IMR-90 (cell line): ENCODE data around the gene ZNF212. TPM values are rescaled to one million over a fixed set of nuclear protein-coding genes. Genes with fewer than 3 reads are reported as not detected.

ENCODE experiments used
- ATAC-seq: fragments of 200-7000 bp; cut with Tn5 transposase; 2 replicates; pipeline ENCODE4 v1.9.1; 2020; ENCODE audit warnings: low read depth, mild to moderate bottlenecking, moderate library complexity
- BruUV-seq: library from RNA; stranded (reverse); fragments of 400-500 nt; replicated peaks from 2 replicates; lab custom pipeline; 2021; lab: Mats Ljungman, UMichigan
- CTCF ChIA-PET: fragments of 300-600 bp; formaldehyde crosslinking; extraction: SDS; loops from one replicate; lab custom pipeline; 2021; ENCODE audit warnings: antibody characterized with exemption; lab: Yijun Ruan, JAX
- POLR2A ChIA-PET: fragments of 300-600 bp; sonication (Branson Sonifier 250); formaldehyde crosslinking; loops from one replicate; lab custom pipeline; 2022; ENCODE audit warnings: antibody characterized with exemption; ENCODE audit not compliant: unreplicated experiment; lab: Charles Lee
- DNase-seq: peaks from one replicate; pipeline ENCODE4 v3.0.0; 2013
- H2AFZ ChIP-seq: replicated peaks from 2 replicates; pipeline ENCODE3; 2013; ENCODE audit warnings: low read length, mild to moderate bottlenecking; ENCODE audit not compliant: poor library complexity
- H2AK5ac ChIP-seq: 2 replicates; pipeline ENCODE4 v1.6.1; 2013; ENCODE audit warnings: low read depth, low read length, inconsistent platforms
- H2AK9ac ChIP-seq: replicated peaks from 2 replicates; pipeline ENCODE3; 2013; ENCODE audit warnings: mild to moderate bottlenecking, low read depth, low read length, moderate library complexity; ENCODE audit not compliant: poor library complexity
- H2BK120ac ChIP-seq: 2 replicates; pipeline ENCODE4 v1.6.1; 2013; ENCODE audit warnings: low read depth, low read length, inconsistent platforms
- H2BK15ac ChIP-seq: 3 replicates; pipeline ENCODE4 v1.6.1; 2013; ENCODE audit warnings: low read depth, low read length, inconsistent platforms
- H2BK20ac ChIP-seq: 2 replicates; pipeline ENCODE4 v1.6.1; 2013; ENCODE audit warnings: low read depth, mild to moderate bottlenecking, inconsistent platforms, low read length, moderate library complexity
- H2BK5ac ChIP-seq: 2 replicates; pipeline ENCODE4 v1.6.1; 2013; ENCODE audit warnings: mild to moderate bottlenecking, low read depth, low read length, inconsistent platforms; ENCODE audit not compliant: poor library complexity, severe bottlenecking
- H3K14ac ChIP-seq: replicated peaks from 2 replicates; pipeline ENCODE4 v1.6.1; 2013; ENCODE audit warnings: low read depth, low read length, inconsistent platforms
- H3K18ac ChIP-seq: 2 replicates; pipeline ENCODE4 v1.6.1; 2013; ENCODE audit warnings: low read depth, low read length, control low read depth
- H3K23ac ChIP-seq: 2 replicates; pipeline ENCODE4 v1.6.1; 2013; ENCODE audit warnings: low read depth, low read length, inconsistent platforms
- H3K27ac ChIP-seq: 2 replicates; pipeline ENCODE4 v1.5.1; 2013; ENCODE audit warnings: mild to moderate bottlenecking, control low read depth, low read length; ENCODE audit not compliant: insufficient read depth
- H3K27me3 ChIP-seq: 2 replicates; pipeline ENCODE4 v1.6.1; 2013; ENCODE audit warnings: low read length; ENCODE audit not compliant: control insufficient read depth, insufficient read depth
- H3K36me3 ChIP-seq: 2 replicates; pipeline ENCODE4 v1.6.1; 2013; ENCODE audit warnings: low read length, mixed read lengths; ENCODE audit not compliant: control insufficient read depth, insufficient read depth
- H3K4ac ChIP-seq: 2 replicates; pipeline ENCODE4 v1.6.1; 2013; ENCODE audit warnings: low read depth, low read length, inconsistent platforms
- H3K4me1 ChIP-seq: 2 replicates; pipeline ENCODE4 v1.6.1; 2013; ENCODE audit warnings: low read length, mixed read lengths; ENCODE audit not compliant: control insufficient read depth, insufficient read depth
- H3K4me2 ChIP-seq: 2 replicates; pipeline ENCODE4 v1.6.1; 2013; ENCODE audit warnings: low read depth, mild to moderate bottlenecking, control low read depth, low read length, moderate library complexity
- H3K4me3 ChIP-seq: 2 replicates; pipeline ENCODE4 v1.5.1; 2013; ENCODE audit warnings: low read depth, mild to moderate bottlenecking, control low read depth, low read length, moderate library complexity; ENCODE audit not compliant: insufficient read depth
- H3K56ac ChIP-seq: 2 replicates; pipeline ENCODE4 v1.6.1; 2013; ENCODE audit warnings: low read length, inconsistent platforms; ENCODE audit not compliant: insufficient read depth; ENCODE audit errors: extremely low read depth
- H3K79me1 ChIP-seq, 2 experiments: 2 replicates each; pipeline ENCODE4 v1.6.1; 2013; ENCODE audit warnings: low read length in 2 of 2, inconsistent platforms in 1 of 2, low read depth in 1 of 2
- H3K9ac ChIP-seq: 2 replicates; pipeline ENCODE4 v1.6.1; 2013; ENCODE audit warnings: low read depth, low read length, control low read depth
- H3K9me1 ChIP-seq: 2 replicates; pipeline ENCODE4 v1.6.1; 2013; ENCODE audit warnings: low read length, inconsistent platforms; ENCODE audit not compliant: insufficient read depth
- H3K9me3 ChIP-seq: 2 replicates; pipeline ENCODE4 v1.6.1; 2013; ENCODE audit warnings: low read length; ENCODE audit not compliant: control insufficient read depth, insufficient read depth
- H4K20me1 ChIP-seq: 2 replicates; pipeline ENCODE4 v1.6.1; 2013; ENCODE audit warnings: low read length, inconsistent platforms; ENCODE audit not compliant: insufficient read depth
- H4K5ac ChIP-seq: 2 replicates; pipeline ENCODE4 v1.6.1; 2013; ENCODE audit warnings: mild to moderate bottlenecking, low read depth, low read length, control low read depth
- H4K8ac ChIP-seq, 2 experiments: 2 replicates each; pipeline ENCODE4 v1.6.1; 2013; ENCODE audit warnings: low read depth in 2 of 2, low read length in 2 of 2, control low read depth in 1 of 2, inconsistent platforms in 1 of 2
- H4K91ac ChIP-seq: 2 replicates; pipeline ENCODE4 v1.6.1; 2013; ENCODE audit warnings: low read depth, low read length, inconsistent platforms; ENCODE audit not compliant: insufficient read depth
- BHLHE40 ChIP-seq: fragments of 150-350 bp; IDR thresholded peaks from 2 replicates; pipeline ENCODE4 v1.6.1; 2016; ENCODE audit warnings: mild to moderate bottlenecking, low read depth, low read length
- CEBPB ChIP-seq: IDR thresholded peaks from 2 replicates; pipeline ENCODE4 v1.6.1; 2012; ENCODE audit warnings: low read depth, low read length, improper control_type of control experiment
- CHD1 ChIP-seq: IDR thresholded peaks from 2 replicates; pipeline ENCODE4 v1.6.1; 2012; ENCODE audit warnings: low read depth, low read length, improper control_type of control experiment
- FOS ChIP-seq: fragments of 150-350 bp; IDR thresholded peaks from 2 replicates; pipeline ENCODE4 v1.6.1; 2016; ENCODE audit warnings: low read depth, low read length
- MAFK ChIP-seq: IDR thresholded peaks from 2 replicates; pipeline ENCODE4 v1.6.1; 2012; ENCODE audit warnings: low read depth, low read length, improper control_type of control experiment
- MAZ ChIP-seq: IDR thresholded peaks from 2 replicates; pipeline ENCODE4 v1.6.1; 2012; ENCODE audit warnings: low read depth, mild to moderate bottlenecking, low read length, improper control_type of control experiment, moderate library complexity, borderline replicate concordance
- MXI1 ChIP-seq: IDR thresholded peaks from 2 replicates; pipeline ENCODE4 v1.6.1; 2012; ENCODE audit warnings: low read depth, mild to moderate bottlenecking, low read length, moderate library complexity, borderline replicate concordance
- NFE2L2 ChIP-seq: fragments of 150-350 bp; IDR thresholded peaks from 2 replicates; pipeline ENCODE4 v1.6.1; 2016; ENCODE audit warnings: low read depth, mild to moderate bottlenecking, low read length
- POLR2A ChIP-seq: IDR thresholded peaks from 2 replicates; pipeline ENCODE4 v1.6.1; 2012; ENCODE audit warnings: mild to moderate bottlenecking, low read depth, low read length
- RAD21 ChIP-seq: IDR thresholded peaks from 2 replicates; pipeline ENCODE4 v1.6.1; 2012; ENCODE audit warnings: low read length, improper control_type of control experiment
- RCOR1 ChIP-seq: IDR thresholded peaks from 2 replicates; pipeline ENCODE4 v1.6.1; 2012; ENCODE audit warnings: mild to moderate bottlenecking, low read length, improper control_type of control experiment; ENCODE audit not compliant: insufficient replicate concordance
- RFX5 ChIP-seq: IDR thresholded peaks from 2 replicates; pipeline ENCODE4 v1.8.0; 2012; ENCODE audit warnings: low read depth, mild to moderate bottlenecking, low read length, moderate library complexity
- WGBS, 2 experiments: methylation state at CpG; one replicate each; pipeline versions ENCODE4 v1.1.5 to v1.1.7; 2013; ENCODE audit warnings: missing lambda C conversion rate in 2 of 2; ENCODE audit not compliant: insufficient read length in 1 of 2; ENCODE audit errors: extremely low coverage in 2 of 2; 5-methylcytosine and 5-hydroxymethylcytosine counted together
- dilution Hi-C: fragments of 300-500 bp; cut with HindIII; formaldehyde crosslinking; loops from one replicate; pipeline ENCODE4 v1.14.3; 2018; ENCODE audit warnings: low sequenced_read_pairs; ENCODE audit not compliant: unreplicated experiment
- in situ Hi-C: fragments of 300-500 bp; cut with MboI; formaldehyde crosslinking; loops from 3 replicates; pipeline ENCODE4 v1.14.3; 2019; ENCODE audit warnings: low sequenced_read_pairs, inconsistent platforms, mixed read lengths
- intact Hi-C: fragments of 100-400 bp; cut with micrococcal nuclease; formaldehyde crosslinking; loops from 2 replicates; pipeline ENCODE4 v1.10.0; 2022
- polyA plus RNA-seq, 3 experiments: library from polyadenylated mRNA; depleted of rRNA; stranded (reverse); fragments of >200 nt; gene quantifications; 2 replicates each; pipeline ENCODE4 v1.2.3, GENCODE V29; 2012; ENCODE audit warnings: low replicate concordance in 1 of 3
- total RNA-seq: library from RNA; depleted of rRNA; stranded (reverse); fragments of >200 nt; gene quantifications from 2 replicates; pipeline ENCODE4 v1.2.3, GENCODE V29; 2012
- TF ChIP-seq, protein P1 (sequence below): conservative IDR thresholded peaks from 2 replicates; pipeline ENCODE4 v1.5.1; 2012; ENCODE audit warnings: mild to moderate bottlenecking, low read depth, low read length, improper control_type of control experiment
- TF ChIP-seq, protein P2 (sequence below): fragments of 150-350 bp; IDR thresholded peaks from 2 replicates; pipeline ENCODE4 v1.6.1; 2017; ENCODE audit warnings: mild to moderate bottlenecking, antibody characterized with exemption, low read length, low read depth

The ZNF212 gene
- total and polyA plus RNA-seq, 2 of the 4 experiments (the other 2 are of a cell fraction) = 3.8 to 5.1 TPM

DNA sequence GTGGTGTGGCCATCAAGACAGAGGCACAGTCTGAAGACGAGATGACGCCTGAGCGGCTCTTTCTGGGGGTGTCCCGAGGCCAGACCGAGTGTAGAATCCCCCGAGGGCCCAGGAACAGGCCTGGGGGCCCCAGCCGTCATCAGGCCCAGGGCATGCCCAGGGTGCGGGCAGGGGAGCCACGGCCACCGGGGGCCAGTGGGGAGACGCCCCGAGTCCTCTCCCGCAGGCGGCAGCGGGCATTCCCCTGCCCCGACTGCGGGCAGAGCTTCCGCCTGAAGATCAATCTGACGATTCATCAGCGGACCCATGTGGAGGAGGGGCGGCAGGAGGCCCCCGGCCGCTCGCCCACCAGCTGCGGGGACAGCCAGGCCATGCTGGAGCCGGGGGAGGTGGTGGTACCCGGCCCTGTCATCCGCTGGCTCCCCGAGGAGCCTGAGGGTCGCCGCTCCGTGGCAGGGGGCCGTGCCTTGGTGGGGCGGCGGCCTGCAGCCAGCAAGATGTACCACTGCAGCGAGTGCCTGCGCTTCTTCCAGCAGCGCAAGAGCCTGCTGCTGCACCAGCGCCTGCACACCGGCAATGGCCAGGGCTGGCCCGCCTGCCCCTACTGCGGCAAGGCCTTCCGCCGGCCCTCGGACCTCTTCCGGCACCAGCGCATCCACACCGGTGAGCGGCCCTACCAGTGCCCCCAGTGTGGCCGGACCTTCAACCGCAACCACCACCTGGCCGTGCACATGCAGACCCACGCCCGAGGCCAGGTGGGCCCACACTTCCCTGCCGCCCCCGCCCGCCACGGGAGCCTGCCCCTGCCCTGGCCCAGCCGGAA is 42.3 kb downstream of the ZNF212 start (continued):
- TF ChIP-seq RFX5 (no peak), RAD21 (no peak), BHLHE40 (no peak), RCOR1 (no peak), POLR2A (no peak), CEBPB (no peak), CHD1 (no peak)

DNA sequence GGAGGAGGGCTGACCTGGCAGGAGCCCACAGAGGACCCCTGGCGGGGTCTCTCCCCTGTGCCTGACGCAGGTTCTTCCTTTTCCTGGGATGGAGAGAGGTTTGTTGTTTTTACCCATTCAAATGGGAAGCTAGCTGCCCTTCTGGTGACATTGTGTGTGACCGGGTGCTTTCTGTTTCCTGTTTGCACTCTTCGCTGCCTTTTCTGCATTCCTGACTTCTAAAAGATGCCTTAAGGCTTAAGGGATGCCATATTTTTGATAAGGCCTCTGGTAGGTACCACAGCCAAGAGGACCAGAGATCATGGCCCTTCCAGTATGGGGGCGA is 42.8 kb downstream of the ZNF212 start:
- Histone ChIP-seq H2BK15ac (no peak overlapping the region), H4K8ac (no peak overlapping the region), H3K27ac (no peak overlapping the region), H3K4me2 (no peak overlapping the region), H3K56ac (no peak overlapping the region), H4K5ac (no peak overlapping the region), H3K18ac (no peak overlapping the region), H3K9me3 (no peaks in the 10 kb centered on the region), H4K20me1 (peaks cover 4% of the 10 kb centered on the region), H3K4me3 (no peak overlapping the region), H3K4ac (no peak overlapping the region), H4K91ac (no peak overlapping the region), H3K79me1 (peaks cover 0 to 3% of the 10 kb centered on the region in 2 experiments; a peak in 1 of 4 replicates), H3K9me1 (peaks cover 7% of the 10 kb centered on the region), H3K9ac (no peak overlapping the region), H3K4me1 (0 out of 2 replicates have a peak, but pooled peaks cover 2% of the 10 kb centered on the region), H3K27me3 (no peaks in the 10 kb centered on the region), H2BK20ac (no peak overlapping the region), H2AFZ (no peak overlapping the region), H3K36me3 (peaks cover 29% of the 10 kb centered on the region), H3K23ac (no peak overlapping the region), H3K14ac (no peak overlapping the region), H2AK5ac (no peak overlapping the region), H2BK5ac (no peak overlapping the region), H2AK9ac (no peak overlapping the region), H2BK120ac (no peak overlapping the region)
- BruUV-seq = no TSS peak
- 90% methylated on average over 2 of the region's 5 CpGs; no CpG with 5 or more reads in 1 of the 2 experiments for WGBS, 2 experiments
- ChIA-PET CTCF (no interaction called here), POLR2A (no interaction called here)
- DNase-seq = no peak
- intact Hi-C loops (no loop called here), in situ Hi-C loops (no loop called here), dilution Hi-C loops (no loop called here)
- no peak for ATAC-seq
- no peak for TF ChIP-seq MXI1
- TF ChIP-seq MAZ = no peak
- TF ChIP-seq RAD21 = no peak
- TF ChIP-seq RFX5 = no peak
- TF ChIP-seq FOS = no peak
- no peak for TF ChIP-seq POLR2A
- TF ChIP-seq, protein P1, sequence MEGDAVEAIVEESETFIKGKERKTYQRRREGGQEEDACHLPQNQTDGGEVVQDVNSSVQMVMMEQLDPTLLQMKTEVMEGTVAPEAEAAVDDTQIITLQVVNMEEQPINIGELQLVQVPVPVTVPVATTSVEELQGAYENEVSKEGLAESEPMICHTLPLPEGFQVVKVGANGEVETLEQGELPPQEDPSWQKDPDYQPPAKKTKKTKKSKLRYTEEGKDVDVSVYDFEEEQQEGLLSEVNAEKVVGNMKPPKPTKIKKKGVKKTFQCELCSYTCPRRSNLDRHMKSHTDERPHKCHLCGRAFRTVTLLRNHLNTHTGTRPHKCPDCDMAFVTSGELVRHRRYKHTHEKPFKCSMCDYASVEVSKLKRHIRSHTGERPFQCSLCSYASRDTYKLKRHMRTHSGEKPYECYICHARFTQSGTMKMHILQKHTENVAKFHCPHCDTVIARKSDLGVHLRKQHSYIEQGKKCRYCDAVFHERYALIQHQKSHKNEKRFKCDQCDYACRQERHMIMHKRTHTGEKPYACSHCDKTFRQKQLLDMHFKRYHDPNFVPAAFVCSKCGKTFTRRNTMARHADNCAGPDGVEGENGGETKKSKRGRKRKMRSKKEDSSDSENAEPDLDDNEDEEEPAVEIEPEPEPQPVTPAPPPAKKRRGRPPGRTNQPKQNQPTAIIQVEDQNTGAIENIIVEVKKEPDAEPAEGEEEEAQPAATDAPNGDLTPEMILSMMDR = no peak
- no peak for TF ChIP-seq NFE2L2
- no peak for TF ChIP-seq CHD1
- TF ChIP-seq CEBPB = no peak
- no peak for TF ChIP-seq MAFK
- TF ChIP-seq BHLHE40 = no peak
- no peak for TF ChIP-seq RCOR1
- TF ChIP-seq, protein P2, sequence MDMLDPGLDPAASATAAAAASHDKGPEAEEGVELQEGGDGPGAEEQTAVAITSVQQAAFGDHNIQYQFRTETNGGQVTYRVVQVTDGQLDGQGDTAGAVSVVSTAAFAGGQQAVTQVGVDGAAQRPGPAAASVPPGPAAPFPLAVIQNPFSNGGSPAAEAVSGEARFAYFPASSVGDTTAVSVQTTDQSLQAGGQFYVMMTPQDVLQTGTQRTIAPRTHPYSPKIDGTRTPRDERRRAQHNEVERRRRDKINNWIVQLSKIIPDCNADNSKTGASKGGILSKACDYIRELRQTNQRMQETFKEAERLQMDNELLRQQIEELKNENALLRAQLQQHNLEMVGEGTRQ = no peak
